ENCODE measurements around the gene PANK4. TPM values are rescaled to one million over a fixed set of nuclear protein-coding genes. Genes with fewer than 3 reads are reported as not detected.

PANK4 gene
- total and polyA plus RNA-seq, 4 donors = 6.2 to 26.8 (median 12.6) TPM

- no peak overlapping the region for H3K9ac ChIP-seq (ENCODE audit: low read depth in 1 of 2, low read length in 2 of 2)
- no peaks in the 10 kb centered on the region for H3K27me3 ChIP-seq (ENCODE audit: control insufficient read depth in 4 of 4, insufficient read depth in 4 of 4, low read length in 3 of 4)
- TF ChIP-seq YY1 (IDR thresholded peaks at IDR 0.05) = no peak
- TF ChIP-seq MAX (IDR thresholded peaks at IDR 0.05) = no peak
- H3K4me1 ChIP-seq (ENCODE audit: control insufficient read depth in 4 of 4, insufficient read depth in 4 of 4, low read length in 3 of 4) = peaks cover 13 to 30% (median 27%) of the 10 kb centered on the region in 4 donors
- 92% methylated on average over 28 of the region's 28 CpGs for WGBS
- H3K36me3 ChIP-seq (ENCODE audit: control insufficient read depth in 4 of 4, insufficient read depth in 3 of 4, low read depth in 1 of 4, low read length in 3 of 4) = no peaks in the 10 kb centered on the region
- H3K27ac ChIP-seq (ENCODE audit: low read depth in 1 of 2, low read length in 2 of 2) = no peak overlapping the region
- DNase-seq (ENCODE audit: low spot score) = no peak
- H3K4me3 ChIP-seq (ENCODE audit: low read depth in 1 of 3, low read length in 3 of 3) = no peak overlapping the region
- no peaks in the 10 kb centered on the region for H3K9me3 ChIP-seq (ENCODE audit: control insufficient read depth in 4 of 4, low read length in 3 of 4)
Observed at GRCh38 chr1:2479618-2480017, 46.8 kb downstream of the PANK4 start.

DNA sequence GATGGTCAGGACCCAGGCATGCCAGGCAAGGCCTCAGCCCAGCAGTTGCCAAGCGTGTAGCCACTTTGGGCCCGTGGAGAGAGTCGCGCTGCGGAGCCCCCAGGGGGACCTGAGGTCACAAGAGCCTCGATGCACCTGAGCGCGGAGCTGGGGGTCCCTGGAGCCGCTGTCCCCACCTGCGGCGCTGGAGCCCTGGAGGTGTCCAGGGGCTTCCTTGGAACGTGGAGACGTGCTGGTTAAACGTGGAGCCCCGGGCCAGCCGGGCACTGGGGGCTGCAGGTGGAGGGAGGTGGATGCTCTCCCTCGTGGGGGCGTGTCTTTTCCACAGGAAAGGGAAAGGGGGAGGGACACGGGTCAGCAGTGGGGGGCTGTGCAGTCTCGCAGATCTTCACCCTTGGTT, 47.2 kb downstream of the PANK4 start:
- no peak for DNase-seq (ENCODE audit: low spot score)
- Histone ChIP-seq H3K9me3 (ENCODE audit: control insufficient read depth in 4 of 4, low read length in 3 of 4) (no peaks in the 10 kb centered on the region), H3K9ac (ENCODE audit: low read depth in 1 of 2, low read length in 2 of 2) (no peak overlapping the region), H3K4me1 (ENCODE audit: control insufficient read depth in 4 of 4, insufficient read depth in 4 of 4, low read length in 3 of 4) (peaks cover 14 to 33% (median 29%) of the 10 kb centered on the region in 4 donors), H3K27me3 (ENCODE audit: control insufficient read depth in 4 of 4, insufficient read depth in 4 of 4, low read length in 3 of 4) (no peaks in the 10 kb centered on the region), H3K36me3 (ENCODE audit: control insufficient read depth in 4 of 4, insufficient read depth in 3 of 4, low read depth in 1 of 4, low read length in 3 of 4) (no peaks in the 10 kb centered on the region), H3K27ac (ENCODE audit: low read depth in 1 of 2, low read length in 2 of 2) (no peak overlapping the region), H3K4me3 (ENCODE audit: low read depth in 1 of 3, low read length in 3 of 3) (no peak overlapping the region)
- WGBS = 87% methylated on average over 20 of the region's 20 CpGs
- TF ChIP-seq GABPA (IDR thresholded peaks at IDR 0.05 in 1 of 2, conservative IDR thresholded peaks at IDR 0.05 in 1 of 2) (no peak), TAF1 (conservative IDR thresholded peaks at IDR 0.05) (no peak), NR2F2 (IDR thresholded peaks at IDR 0.05) (no peak), SP1 (IDR thresholded peaks at IDR 0.05) (no peak), RAD21 (IDR thresholded peaks at IDR 0.05) (no peak), ATF3 (IDR thresholded peaks at IDR 0.05) (no peak), FOXA2 (IDR thresholded peaks at IDR 0.05) (no peak), MAX (IDR thresholded peaks at IDR 0.05) (no peak), HNF4G (IDR thresholded peaks at IDR 0.05) (no peak), HNF4A (conservative IDR thresholded peaks at IDR 0.05) (no peak)
- TF ChIP-seq, protein P1, sequence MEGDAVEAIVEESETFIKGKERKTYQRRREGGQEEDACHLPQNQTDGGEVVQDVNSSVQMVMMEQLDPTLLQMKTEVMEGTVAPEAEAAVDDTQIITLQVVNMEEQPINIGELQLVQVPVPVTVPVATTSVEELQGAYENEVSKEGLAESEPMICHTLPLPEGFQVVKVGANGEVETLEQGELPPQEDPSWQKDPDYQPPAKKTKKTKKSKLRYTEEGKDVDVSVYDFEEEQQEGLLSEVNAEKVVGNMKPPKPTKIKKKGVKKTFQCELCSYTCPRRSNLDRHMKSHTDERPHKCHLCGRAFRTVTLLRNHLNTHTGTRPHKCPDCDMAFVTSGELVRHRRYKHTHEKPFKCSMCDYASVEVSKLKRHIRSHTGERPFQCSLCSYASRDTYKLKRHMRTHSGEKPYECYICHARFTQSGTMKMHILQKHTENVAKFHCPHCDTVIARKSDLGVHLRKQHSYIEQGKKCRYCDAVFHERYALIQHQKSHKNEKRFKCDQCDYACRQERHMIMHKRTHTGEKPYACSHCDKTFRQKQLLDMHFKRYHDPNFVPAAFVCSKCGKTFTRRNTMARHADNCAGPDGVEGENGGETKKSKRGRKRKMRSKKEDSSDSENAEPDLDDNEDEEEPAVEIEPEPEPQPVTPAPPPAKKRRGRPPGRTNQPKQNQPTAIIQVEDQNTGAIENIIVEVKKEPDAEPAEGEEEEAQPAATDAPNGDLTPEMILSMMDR (IDR thresholded peaks at IDR 0.05; ENCODE audit: low read depth, low read length, missing input control) = no peak

GRCh38 chr1:2477791-2478499, 48.5 kb downstream of the PANK4 start:
- Histone ChIP-seq H3K27ac (ENCODE audit: low read depth in 1 of 2, low read length in 2 of 2) (no peak overlapping the region), H3K36me3 (ENCODE audit: control insufficient read depth in 4 of 4, insufficient read depth in 3 of 4, low read depth in 1 of 4, low read length in 3 of 4) (no peaks in the 10 kb centered on the region), H3K4me3 (ENCODE audit: low read depth in 1 of 3, low read length in 3 of 3) (no peak overlapping the region), H3K27me3 (ENCODE audit: control insufficient read depth in 4 of 4, insufficient read depth in 4 of 4, low read length in 3 of 4) (no peaks in the 10 kb centered on the region), H3K4me1 (ENCODE audit: control insufficient read depth in 4 of 4, insufficient read depth in 4 of 4, low read length in 3 of 4) (peaks cover 14 to 33% (median 29%) of the 10 kb centered on the region in 4 donors), H3K9me3 (ENCODE audit: control insufficient read depth in 4 of 4, low read length in 3 of 4) (no peaks in the 10 kb centered on the region), H3K9ac (ENCODE audit: low read depth in 1 of 2, low read length in 2 of 2) (no peak overlapping the region)
- DNase-seq (ENCODE audit: low spot score) = no peak
- WGBS = 58% methylated on average over 35 of the region's 35 CpGs
- TF ChIP-seq FOXA1 (IDR thresholded peaks at IDR 0.05) = no peak
- TF ChIP-seq FOXA2 (IDR thresholded peaks at IDR 0.05) = no peak
- TF ChIP-seq HNF4G (IDR thresholded peaks at IDR 0.05) = no peak
- TF ChIP-seq NR2F2 (IDR thresholded peaks at IDR 0.05) = no peak
- no peak for TF ChIP-seq ATF3 (IDR thresholded peaks at IDR 0.05)
- TF ChIP-seq, protein P2, sequence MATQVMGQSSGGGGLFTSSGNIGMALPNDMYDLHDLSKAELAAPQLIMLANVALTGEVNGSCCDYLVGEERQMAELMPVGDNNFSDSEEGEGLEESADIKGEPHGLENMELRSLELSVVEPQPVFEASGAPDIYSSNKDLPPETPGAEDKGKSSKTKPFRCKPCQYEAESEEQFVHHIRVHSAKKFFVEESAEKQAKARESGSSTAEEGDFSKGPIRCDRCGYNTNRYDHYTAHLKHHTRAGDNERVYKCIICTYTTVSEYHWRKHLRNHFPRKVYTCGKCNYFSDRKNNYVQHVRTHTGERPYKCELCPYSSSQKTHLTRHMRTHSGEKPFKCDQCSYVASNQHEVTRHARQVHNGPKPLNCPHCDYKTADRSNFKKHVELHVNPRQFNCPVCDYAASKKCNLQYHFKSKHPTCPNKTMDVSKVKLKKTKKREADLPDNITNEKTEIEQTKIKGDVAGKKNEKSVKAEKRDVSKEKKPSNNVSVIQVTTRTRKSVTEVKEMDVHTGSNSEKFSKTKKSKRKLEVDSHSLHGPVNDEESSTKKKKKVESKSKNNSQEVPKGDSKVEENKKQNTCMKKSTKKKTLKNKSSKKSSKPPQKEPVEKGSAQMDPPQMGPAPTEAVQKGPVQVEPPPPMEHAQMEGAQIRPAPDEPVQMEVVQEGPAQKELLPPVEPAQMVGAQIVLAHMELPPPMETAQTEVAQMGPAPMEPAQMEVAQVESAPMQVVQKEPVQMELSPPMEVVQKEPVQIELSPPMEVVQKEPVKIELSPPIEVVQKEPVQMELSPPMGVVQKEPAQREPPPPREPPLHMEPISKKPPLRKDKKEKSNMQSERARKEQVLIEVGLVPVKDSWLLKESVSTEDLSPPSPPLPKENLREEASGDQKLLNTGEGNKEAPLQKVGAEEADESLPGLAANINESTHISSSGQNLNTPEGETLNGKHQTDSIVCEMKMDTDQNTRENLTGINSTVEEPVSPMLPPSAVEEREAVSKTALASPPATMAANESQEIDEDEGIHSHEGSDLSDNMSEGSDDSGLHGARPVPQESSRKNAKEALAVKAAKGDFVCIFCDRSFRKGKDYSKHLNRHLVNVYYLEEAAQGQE (IDR thresholded peaks at IDR 0.05) = peak; percentile 14
- TF ChIP-seq SP1 (IDR thresholded peaks at IDR 0.05) = peak; percentile 21
- TF ChIP-seq HNF4A (conservative IDR thresholded peaks at IDR 0.05) = peak; percentile 40 to 82
- TF ChIP-seq, protein P1 (IDR thresholded peaks at IDR 0.05; ENCODE audit: low read depth, low read length, missing input control) = no peak
- TF ChIP-seq EGR1 (IDR thresholded peaks at IDR 0.05; ENCODE audit: low read depth in 2 of 2) = no peak
- peak in 1 of 2 donors; percentile 42 for TF ChIP-seq RXRA (IDR thresholded peaks at IDR 0.05)
- no peak for TF ChIP-seq GABPA (IDR thresholded peaks at IDR 0.05 in 1 of 2, conservative IDR thresholded peaks at IDR 0.05 in 1 of 2)
- no peak for TF ChIP-seq RAD21 (IDR thresholded peaks at IDR 0.05)
- no peak for TF ChIP-seq TAF1 (conservative IDR thresholded peaks at IDR 0.05)
- no peak for TF ChIP-seq YY1 (IDR thresholded peaks at IDR 0.05)
- no peak for TF ChIP-seq JUND (IDR thresholded peaks at IDR 0.05)

Data from liver (tissue), 9 donors.